ENCODE results near the gene ARMC3.

The ARMC3 gene

DNA sequence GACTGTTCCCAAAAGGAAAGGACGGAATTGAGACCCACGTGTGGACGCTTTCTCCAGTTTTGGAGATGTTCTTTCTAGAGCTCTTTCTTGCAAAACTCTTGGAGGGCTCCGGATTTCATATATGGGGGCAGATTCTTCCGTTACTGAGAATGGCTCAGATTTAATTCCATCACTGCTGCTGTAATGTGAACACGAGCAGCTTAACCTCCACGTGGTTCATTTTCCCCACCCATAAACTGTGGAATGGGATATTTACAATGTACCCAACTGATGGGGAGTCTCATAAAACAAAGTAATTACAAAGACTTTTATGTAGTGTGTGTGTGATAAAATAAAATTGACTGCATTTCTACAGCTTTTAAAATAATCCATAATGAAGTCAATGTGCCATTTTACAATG, 152.4 kb downstream of the ARMC3 start:
- no peak for DNase-seq

GRCh38 chr10:23081221-23081750, 153.4 kb downstream of the ARMC3 start:
- no peak for DNase-seq

- no peak for DNase-seq
Observed at GRCh38 chr10:23081891-23082290, 154.0 kb downstream of the ARMC3 start.
